BLaER1 treated with 17β-estradiol and CSF1 and Interleukin-3, amounts not matched to agents 10 nM and 100 nM (cell line): ENCODE data around the gene HSPA1A.
"Not testable (repeated sequence)": the region's sequence is repeated elsewhere in the genome, so short reads cannot be mapped to it uniquely, and the experiment has no call there.

Experiments used
- H3K27ac ChIP-seq, 11 experiments: shearing (Covaris generic); formaldehyde crosslinking; 2 replicates each; pipeline ENCODE4 v1.8.1; 2022
- H3K27me3 ChIP-seq, 11 experiments: shearing (Covaris generic); formaldehyde crosslinking; 2 replicates each; pipeline ENCODE4 v1.8.1; 2022
- H3K36me3 ChIP-seq, 11 experiments: shearing (Covaris generic); formaldehyde crosslinking; 2 replicates each; pipeline ENCODE4 v1.8.1; 2022
- H3K4me1 ChIP-seq, 10 experiments: shearing (Covaris generic); formaldehyde crosslinking; 2 replicates each; pipeline ENCODE4 v1.8.1; 2022
- H3K4me2 ChIP-seq, 11 experiments: shearing (Covaris generic); formaldehyde crosslinking; 2 replicates each; pipeline ENCODE4 v1.8.1; 2022
- H3K4me3 ChIP-seq, 10 experiments: shearing (Covaris generic); formaldehyde crosslinking; 2 replicates each; pipeline ENCODE4 v1.8.1; 2022
- H3K9ac ChIP-seq, 11 experiments: shearing (Covaris generic); formaldehyde crosslinking; 2 replicates each; pipeline ENCODE4 v1.8.1; 2022
- H3K9me3 ChIP-seq, 11 experiments: shearing (Covaris generic); formaldehyde crosslinking; replicated peaks in 1 of 11; 2 replicates each; pipeline ENCODE4 v1.8.1; 2022
- H4K20me1 ChIP-seq, 11 experiments: shearing (Covaris generic); formaldehyde crosslinking; 2 replicates each; pipeline ENCODE4 v1.8.1; 2022
- Cebpa-rat ChIP-seq, 11 experiments: shearing (Covaris generic); IDR thresholded peaks; 2 replicates each; pipeline ENCODE4 v1.8.1; 2022

HSPA1A gene

GRCh38 chr6:31796993-31797385 is 18.4 kb upstream of the HSPA1A start:
- Histone ChIP-seq H3K36me3 (peaks cover 18 to 65% (median 44%) of the 10 kb centered on the region in 11 experiments), H3K4me3 (no peak overlapping the region), H3K4me1 (peaks cover 41 to 67% (median 61%) of the 10 kb centered on the region in 10 experiments), H3K27me3 (no peaks in the 10 kb centered on the region), H4K20me1 (peaks cover 0 to 12% (median 0%) of the 10 kb centered on the region in 11 experiments; a peak in 2 of 22 replicates), H3K27ac (peak overlapping the region in 8 of 11 experiments; percentile 99 to 100 (median 99); a peak in 15 of 22 replicates), H3K9ac (peak overlapping the region in 8 of 11 experiments; percentile 47 to 99 (median 62); a peak in 11 of 22 replicates), H3K4me2 (peak overlapping the region in 10 of 11 experiments; percentile 66 to 99 (median 92); a peak in 18 of 22 replicates), H3K9me3 (no peaks in the 10 kb centered on the region)
- no peak for TF ChIP-seq Cebpa-rat (IDR thresholded peaks at IDR 0.05)

GRCh38 chr6:31797588-31797987 is 17.8 kb upstream of the HSPA1A start:
- TF ChIP-seq Cebpa-rat (IDR thresholded peaks at IDR 0.05): no peak
- Histone ChIP-seq H3K27me3 (no peaks in the 10 kb centered on the region), H3K9ac (peak overlapping the region in 9 of 11 experiments; percentile 1 to 99 (median 60); a peak in 18 of 22 replicates), H4K20me1 (peaks cover 0 to 8% (median 0%) of the 10 kb centered on the region in 11 experiments; a peak in 2 of 22 replicates), H3K4me2 (peak overlapping the region; percentile 49 to 96 (median 90)), H3K9me3 (no peaks in the 10 kb centered on the region), H3K4me1 (peaks cover 37 to 61% (median 55%) of the 10 kb centered on the region in 10 experiments), H3K27ac (peak overlapping the region in 8 of 11 experiments; percentile 99 to 100 (median 99); a peak in 16 of 22 replicates), H3K36me3 (peaks cover 18 to 65% (median 44%) of the 10 kb centered on the region in 11 experiments), H3K4me3 (peak overlapping the region in 4 of 10 experiments; percentile 6 to 39 (median 24); a peak in 5 of 20 replicates)

- Histone ChIP-seq H3K36me3 (peaks cover 22 to 80% (median 62%) of the 10 kb centered on the region in 11 experiments), H3K27me3 (no peaks in the 10 kb centered on the region), H3K4me2 (peak overlapping the region in 3 of 11 experiments; percentile 81 to 92 (median 91); a peak in 3 of 22 replicates), H3K9ac (0 out of 22 replicates have a peak overlapping the region, but pooled peaks of 1 of the 11 experiments have one; percentile 7), H3K9me3 (no peaks in the 10 kb centered on the region), H3K4me3 (no peak overlapping the region), H3K27ac (peak overlapping the region in 3 of 11 experiments; percentile 9 to 99 (median 17); a peak in 4 of 22 replicates), H3K4me1 (peaks cover 24 to 59% (median 51%) of the 10 kb centered on the region in 10 experiments), H4K20me1 (no peaks in the 10 kb centered on the region)
- no peak for TF ChIP-seq Cebpa-rat (IDR thresholded peaks at IDR 0.05)
These were observed 15.6 kb upstream of the HSPA1A start for GRCh38 chr6:31799781-31800180.

GRCh38 chr6:31801031-31801927 is 14.1 kb upstream of the HSPA1A start:
- H3K4me1 ChIP-seq: peaks cover 36 to 69% (median 62%) of the 10 kb centered on the region in 10 experiments
- not testable (repeated sequence) for H3K4me2 ChIP-seq, H3K27me3 ChIP-seq, H3K27ac ChIP-seq, H4K20me1 ChIP-seq, H3K4me3 ChIP-seq, H3K9me3 ChIP-seq, H3K9ac ChIP-seq
- H3K36me3 ChIP-seq: peaks cover 22 to 87% (median 66%) of the 10 kb centered on the region in 11 experiments

- H4K20me1 ChIP-seq: no peaks in the 10 kb centered on the region
- H3K36me3 ChIP-seq: peaks cover 22 to 45% (median 41%) of the 10 kb centered on the region in 11 experiments
- H3K4me2 ChIP-seq: peak overlapping the region; percentile 77 to 96 (median 89)
- H3K27ac ChIP-seq: peak overlapping the region; percentile 65 to 91 (median 85)
- TF ChIP-seq Cebpa-rat (IDR thresholded peaks at IDR 0.05): no peak
- H3K4me3 ChIP-seq: peak overlapping the region; percentile 65 to 80 (median 78)
- no peaks in the 10 kb centered on the region for H3K27me3 ChIP-seq
- H3K9me3 ChIP-seq: no peaks in the 10 kb centered on the region
- peak overlapping the region; percentile 82 to 91 (median 88) for H3K9ac ChIP-seq
- H3K4me1 ChIP-seq: peaks cover 25 to 41% (median 36%) of the 10 kb centered on the region in 10 experiments
These were observed 9.3 kb upstream of the HSPA1A start for GRCh38 chr6:31805939-31806469.

- H3K4me3 ChIP-seq: peak within 1 kb of the TSS; percentile 65 to 80 (median 78)
- peak within 1 kb of the TSS; percentile 65 to 91 (median 85) for H3K27ac ChIP-seq
- no peak for TF ChIP-seq Cebpa-rat (IDR thresholded peaks at IDR 0.05)
- H3K27me3 ChIP-seq: no peaks in the 10 kb centered on the region
- H3K9ac ChIP-seq: peak within 1 kb of the TSS; percentile 82 to 91 (median 88)
- no peaks in the 10 kb centered on the region for H3K9me3 ChIP-seq
- peaks cover 17 to 38% (median 34%) of the 10 kb centered on the region in 11 experiments for H3K36me3 ChIP-seq
- no peaks in the 10 kb centered on the region for H4K20me1 ChIP-seq
- H3K4me2 ChIP-seq: peak within 1 kb of the TSS; percentile 77 to 96 (median 89)
- H3K4me1 ChIP-seq: peaks cover 25 to 41% (median 36%) of the 10 kb centered on the region in 10 experiments
These were observed 8.7 kb upstream of the HSPA1A start, which contains the start of gene LSM2 for GRCh38 chr6:31806470-31807272. Gene LSM2 (minus strand): TSS chr6:31806966. CDS start chr6:31806757, 209 bp downstream.

- peaks cover 36 to 47% (median 41%) of the 10 kb centered on the region in 10 experiments for H3K4me1 ChIP-seq
- peaks cover 0 to 16% (median 10%) of the 10 kb centered on the region in 11 experiments; a peak in 19 of 22 replicates for H3K27me3 ChIP-seq
- H3K9me3 ChIP-seq, H4K20me1 ChIP-seq, H3K4me2 ChIP-seq, H3K27ac ChIP-seq, H3K4me3 ChIP-seq, H3K9ac ChIP-seq: not testable (repeated sequence)
- H3K36me3 ChIP-seq: peaks cover 0 to 19% (median 15%) of the 10 kb centered on the region in 11 experiments; a peak in 17 of 22 replicates
These were observed 6.7 kb upstream of the HSPA1A start for GRCh38 chr6:31808599-31808998.

GRCh38 chr6:31811645-31812044 is 3.7 kb upstream of the HSPA1A start:
- H3K9me3 ChIP-seq: peaks cover 0 to 6% (median 0%) of the 10 kb centered on the region in 11 experiments; a peak in 2 of 22 replicates
- H3K9ac ChIP-seq: no peak overlapping the region
- H3K27me3 ChIP-seq: peaks cover 0 to 37% (median 30%) of the 10 kb centered on the region in 11 experiments; a peak in 19 of 22 replicates
- H3K4me3 ChIP-seq: no peak overlapping the region
- peaks cover 0 to 7% (median 0%) of the 10 kb centered on the region in 11 experiments; a peak in 1 of 22 replicates for H3K36me3 ChIP-seq
- no peak overlapping the region for H3K27ac ChIP-seq
- H4K20me1 ChIP-seq: no peaks in the 10 kb centered on the region
- peaks cover 25 to 39% (median 34%) of the 10 kb centered on the region in 10 experiments for H3K4me1 ChIP-seq
- H3K4me2 ChIP-seq: no peak overlapping the region
- TF ChIP-seq Cebpa-rat (IDR thresholded peaks at IDR 0.05): no peak
